Endothelial cell of umbilical vein (primary cell): ENCODE data around the gene BEND3. TPM values are rescaled to one million over a fixed set of nuclear protein-coding genes. Genes with fewer than 3 reads are reported as not detected.

Experiments used
- BruUV-seq: library from RNA; stranded (reverse); fragments of 400-500 nt; replicated peaks from 2 replicates; lab custom pipeline; 2021; lab: Mats Ljungman, UMichigan
- CTCF ChIA-PET: fragments of 300-600, 350-600 bp; sonication (Branson Sonifier 250); formaldehyde crosslinking; loops from one replicate; lab custom pipeline; 2021; ENCODE audit warnings: antibody characterized with exemption, inconsistent platforms; lab: Charles Lee
- POLR2A ChIA-PET: fragments of 300-600, 350-600 bp; sonication (Branson Sonifier 250); formaldehyde crosslinking; loops from one replicate; lab custom pipeline; 2021; ENCODE audit warnings: antibody characterized with exemption, inconsistent platforms; lab: Charles Lee
- DNase-seq: peaks from one replicate; pipeline ENCODE4 v3.0.0-alpha.2; 2011; ENCODE audit warnings: low read depth, low spot score
- FAIRE-seq: peaks from 2 replicates; lab custom pipeline; 2011; peaks lifted over from hg19 to GRCh38; lab: Jason Lieb, UNC
- H2AFZ ChIP-seq: 2 replicates; pipeline ENCODE4 v1.6.0; 2012; ENCODE audit warnings: low read depth, low read length, control low read depth, inconsistent platforms
- H3K27ac ChIP-seq: 2 replicates; pipeline ENCODE4 v1.5.1; 2011; ENCODE audit warnings: low read depth, mild to moderate bottlenecking, control low read depth, low read length, moderate library complexity; ENCODE audit not compliant: insufficient read depth
- H3K27me3 ChIP-seq, 2 experiments: 2 replicates each; pipeline versions ENCODE4 v1.6.0 to v1.6.1; 2011; ENCODE audit warnings: low read length in 2 of 2, mixed read lengths in 1 of 2; ENCODE audit not compliant: control insufficient read depth in 2 of 2, insufficient read depth in 2 of 2
- H3K36me3 ChIP-seq, 2 experiments: 2 replicates in 1 of 2; 3 replicates in 1 of 2; pipeline ENCODE4 v1.5.1; 2011; ENCODE audit warnings: low read length in 2 of 2, mild to moderate bottlenecking in 1 of 2, moderate library complexity in 1 of 2; ENCODE audit not compliant: control insufficient read depth in 2 of 2, insufficient read depth in 2 of 2; ENCODE audit errors: extremely low read depth in 1 of 2
- H3K4me1 ChIP-seq: 3 replicates; pipeline ENCODE4 v1.5.1; 2011; ENCODE audit warnings: mild to moderate bottlenecking, low read length; ENCODE audit not compliant: control insufficient read depth, insufficient read depth; ENCODE audit errors: extremely low read depth
- H3K4me2 ChIP-seq: 2 replicates; pipeline ENCODE4 v1.6.1; 2011; ENCODE audit warnings: low read length, control low read depth, mixed read lengths; ENCODE audit not compliant: insufficient read depth
- H3K4me3 ChIP-seq, 3 experiments: fragments of 200-600 bp in 1 of 3; sonication (generic), shearing (Covaris generic) in 1 of 3; replicated peaks in 1 of 3; 2 replicates each; pipeline ENCODE4 v1.5.1; 2011 to 2016; ENCODE audit warnings: control low read depth in 3 of 3, low read length in 3 of 3, mild to moderate bottlenecking in 2 of 3, inconsistent platforms in 1 of 3, low read depth in 1 of 3, moderate library complexity in 1 of 3; ENCODE audit not compliant: insufficient read depth in 1 of 3
- H3K79me2 ChIP-seq: 2 replicates; pipeline ENCODE4 v1.6.0; 2012; ENCODE audit warnings: low read length, inconsistent platforms; ENCODE audit not compliant: control insufficient read depth, insufficient read depth
- H3K9ac ChIP-seq: replicated peaks from 2 replicates; pipeline ENCODE3; 2011; ENCODE audit warnings: low read length, control low read depth; ENCODE audit not compliant: insufficient read depth; ENCODE audit errors: extremely low read depth
- H3K9me1 ChIP-seq: replicated peaks from 3 replicates; pipeline ENCODE4 v1.6.0; 2011; ENCODE audit warnings: mild to moderate bottlenecking, low read length; ENCODE audit not compliant: control insufficient read depth, insufficient read depth; ENCODE audit errors: extremely low read depth
- H3K9me3 ChIP-seq: replicated peaks from 2 replicates; pipeline ENCODE4 v1.5.1; 2012; ENCODE audit warnings: low read length, inconsistent platforms; ENCODE audit not compliant: control insufficient read depth, insufficient read depth
- H4K20me1 ChIP-seq: replicated peaks from 2 replicates; pipeline ENCODE3; 2011; ENCODE audit warnings: mild to moderate bottlenecking, low read length; ENCODE audit not compliant: control insufficient read depth, insufficient read depth; ENCODE audit errors: extremely low read depth
- EZH2 ChIP-seq: IDR thresholded peaks from 2 replicates; pipeline ENCODE4 v1.6.1; 2012; ENCODE audit warnings: borderline replicate concordance, low read depth, mild to moderate bottlenecking, moderate library complexity, low read length, inconsistent platforms; ENCODE audit not compliant: severe bottlenecking
- FOS ChIP-seq: IDR thresholded peaks from 2 replicates; pipeline ENCODE4 v1.6.1; 2011; ENCODE audit warnings: mild to moderate bottlenecking, low read length, moderate library complexity, borderline replicate concordance; ENCODE audit not compliant: insufficient read depth
- GATA2 ChIP-seq: IDR thresholded peaks from 2 replicates; pipeline ENCODE4 v1.7.0; 2011; ENCODE audit warnings: low read depth, mild to moderate bottlenecking, moderate library complexity, mixed read lengths, low read length; ENCODE audit not compliant: insufficient read length, insufficient read depth
- JUN ChIP-seq: IDR thresholded peaks from 2 replicates; pipeline ENCODE4 v1.6.1; 2011; ENCODE audit warnings: borderline replicate concordance, low read depth; ENCODE audit not compliant: insufficient read length, insufficient read depth
- MYC ChIP-seq: IDR thresholded peaks from one replicate; pipeline ENCODE4 v1.6.1; 2011; ENCODE audit warnings: mild to moderate bottlenecking, low read depth, low read length
- POLR2A ChIP-seq: IDR thresholded peaks from 2 replicates; pipeline ENCODE4 v1.6.1; 2012; ENCODE audit warnings: low read depth, mild to moderate bottlenecking, control low read depth, low read length
- POLR2AphosphoS5 ChIP-seq: IDR thresholded peaks from 2 replicates; pipeline ENCODE4 v1.6.1; 2012; ENCODE audit warnings: low read depth, mild to moderate bottlenecking, control low read depth, low read length, moderate library complexity; ENCODE audit not compliant: insufficient read depth
- dilution Hi-C: fragments of 300-500 bp; cut with MboI; formaldehyde crosslinking; loops from one replicate; pipeline ENCODE4 v1.15.0; 2019; ENCODE audit warnings: low sequenced_read_pairs; ENCODE audit not compliant: extremely low pct_ligation_motif_present
- intact Hi-C: fragments of 100-400 bp; cut with micrococcal nuclease; formaldehyde crosslinking; loops from one replicate; pipeline ENCODE4 v1.10.0; 2022
- polyA plus RNA-seq, 4 experiments: library from polyadenylated mRNA; depleted of rRNA in 3 of 4; stranded (reverse) in 3 of 4; unstranded in 1 of 4; fragments of >200 nt; gene quantifications; 2 replicates each; pipeline versions ENCODE4 v1.2.1 to v1.2.3, GENCODE V29; 2011 to 2012; ENCODE audit warnings: missing spikeins in 1 of 4
- total RNA-seq: library from RNA; stranded (reverse); gene quantifications from 2 replicates; pipeline ENCODE4 v1.2.3, GENCODE V29; 2021
- TF ChIP-seq, protein P1 (sequence below), 2 donors: IDR thresholded peaks; 1 replicate in 1 of 2; 2 replicates in 1 of 2; pipeline ENCODE4 v1.5.1; 2011; ENCODE audit warnings: low read length in 2 of 2, mild to moderate bottlenecking in 2 of 2, moderate library complexity in 2 of 2, control low read depth in 1 of 2, inconsistent platforms in 1 of 2, low read depth in 1 of 2; ENCODE audit not compliant: insufficient read depth in 1 of 2; ENCODE audit errors: extremely low read depth in 1 of 2

BEND3 gene
- total and polyA plus RNA-seq, 2 donors (not counting 3 experiments of a cell fraction or from before 2014, with no cell fraction given) = 1.6 to 4.8 TPM

DNA sequence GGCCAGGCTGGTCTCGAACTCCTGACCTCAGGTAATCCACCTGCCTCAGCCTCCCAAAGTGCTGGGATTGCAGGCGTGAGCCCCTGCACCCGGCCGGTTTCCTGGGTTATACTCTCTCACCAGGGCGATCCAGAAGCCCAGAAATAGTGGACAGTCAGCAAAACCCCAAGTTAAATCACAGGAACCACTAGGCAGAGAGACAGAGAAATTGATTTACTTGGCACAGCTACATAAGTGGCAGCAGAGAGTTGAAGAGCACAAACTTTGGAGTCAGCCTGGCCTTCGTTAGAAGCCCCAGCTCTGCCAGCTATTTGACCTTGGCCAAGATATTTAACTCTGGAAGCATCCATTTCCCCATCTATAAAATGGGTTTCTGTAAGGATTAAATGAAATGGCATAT, 54.6 kb downstream of the BEND3 start:
- H3K4me1 ChIP-seq = no peaks in the 10 kb centered on the region
- FAIRE-seq (no peak), DNase-seq (no peak)
- H3K9me1 ChIP-seq = no peaks in the 10 kb centered on the region
- H3K27me3 ChIP-seq = peaks cover 0 to 1% of the 10 kb centered on the region in 2 experiments
- H3K27ac ChIP-seq = no peak overlapping the region
- H3K36me3 ChIP-seq = no peaks in the 10 kb centered on the region
- no peak overlapping the region for H3K4me3 ChIP-seq
- H4K20me1 ChIP-seq = no peaks in the 10 kb centered on the region
- dilution Hi-C loops (no loop called here), intact Hi-C loops (no loop called here)
- POLR2A ChIA-PET = no interaction called here
- TF ChIP-seq POLR2AphosphoS5 = no peak
- TF ChIP-seq GATA2 = no peak
- no peak for TF ChIP-seq MYC
- no peak for TF ChIP-seq EZH2
- TF ChIP-seq FOS = no peak
- TF ChIP-seq POLR2A = no peak
- TF ChIP-seq JUN = no peak
- TF ChIP-seq, protein P1, sequence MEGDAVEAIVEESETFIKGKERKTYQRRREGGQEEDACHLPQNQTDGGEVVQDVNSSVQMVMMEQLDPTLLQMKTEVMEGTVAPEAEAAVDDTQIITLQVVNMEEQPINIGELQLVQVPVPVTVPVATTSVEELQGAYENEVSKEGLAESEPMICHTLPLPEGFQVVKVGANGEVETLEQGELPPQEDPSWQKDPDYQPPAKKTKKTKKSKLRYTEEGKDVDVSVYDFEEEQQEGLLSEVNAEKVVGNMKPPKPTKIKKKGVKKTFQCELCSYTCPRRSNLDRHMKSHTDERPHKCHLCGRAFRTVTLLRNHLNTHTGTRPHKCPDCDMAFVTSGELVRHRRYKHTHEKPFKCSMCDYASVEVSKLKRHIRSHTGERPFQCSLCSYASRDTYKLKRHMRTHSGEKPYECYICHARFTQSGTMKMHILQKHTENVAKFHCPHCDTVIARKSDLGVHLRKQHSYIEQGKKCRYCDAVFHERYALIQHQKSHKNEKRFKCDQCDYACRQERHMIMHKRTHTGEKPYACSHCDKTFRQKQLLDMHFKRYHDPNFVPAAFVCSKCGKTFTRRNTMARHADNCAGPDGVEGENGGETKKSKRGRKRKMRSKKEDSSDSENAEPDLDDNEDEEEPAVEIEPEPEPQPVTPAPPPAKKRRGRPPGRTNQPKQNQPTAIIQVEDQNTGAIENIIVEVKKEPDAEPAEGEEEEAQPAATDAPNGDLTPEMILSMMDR (IDR thresholded peaks at IDR 0.05; ENCODE audit: extremely low read depth in 1 of 2, insufficient read depth in 1 of 2, low read depth in 1 of 2, low read length in 2 of 2) = no peak
- CTCF ChIA-PET = interaction anchor here (1.6 to 1.9 kb wide), 2 partner anchors 14 to 53 kb away, joined by 4 to 5 read pairs; no protein-coding TSS in a partner anchor
- no peak overlapping the region for H3K4me2 ChIP-seq
- no peaks in the 10 kb centered on the region for H3K79me2 ChIP-seq
- H3K9ac ChIP-seq = no peak overlapping the region
- no peak overlapping the region for H2AFZ ChIP-seq
- H3K9me3 ChIP-seq = no peaks in the 10 kb centered on the region
- BruUV-seq = no TSS peak
